KOPT-K1 (cell line): ENCODE measurements around the gene MTMR8.
"Not testable (repeated sequence)": the region's sequence is repeated elsewhere in the genome, so short reads cannot be mapped to it uniquely, and the experiment has no call there.

ENCODE experiments used
- H3K27ac ChIP-seq: fragments of 200-600 bp; sonication (generic); 2 replicates; pipeline ENCODE4 v1.5.1; 2016; ENCODE audit warnings: antibody characterized with exemption, mild to moderate bottlenecking, low read depth, low read length; ENCODE audit not compliant: poor library complexity, severe bottlenecking
- H3K36me3 ChIP-seq: fragments of 200-600 bp; sonication (generic); 2 replicates; pipeline ENCODE4 v1.5.1; 2017; ENCODE audit warnings: antibody characterized with exemption, mild to moderate bottlenecking, low read length, moderate library complexity; ENCODE audit not compliant: insufficient read depth
- H3K9me3 ChIP-seq: fragments of 200-600 bp; sonication (generic); 2 replicates; pipeline ENCODE4 v1.5.1; 2017; ENCODE audit warnings: antibody characterized with exemption, low read length, mild to moderate bottlenecking; ENCODE audit not compliant: insufficient read depth, poor library complexity, severe bottlenecking

Gene MTMR8

GRCh38 chrX:64394874-64395567 lies at the start of gene MTMR8:
Gene MTMR8, minus strand, starts transcription at chrX:64395452. Its CDS starts 89 bp downstream, at chrX:64395363.
- no peaks in the 10 kb centered on the region for H3K36me3 ChIP-seq
- no peaks in the 10 kb centered on the region for H3K9me3 ChIP-seq
- H3K27ac ChIP-seq: peak within 1 kb of the TSS; percentile 66

- H3K36me3 ChIP-seq: no peaks in the 10 kb centered on the region
- H3K9me3 ChIP-seq: no peaks in the 10 kb centered on the region
- H3K27ac ChIP-seq: no peak overlapping the region
These were observed 44.3 kb upstream of the MTMR8 start for GRCh38 chrX:64439551-64439950.

- Histone ChIP-seq H3K36me3 (no peaks in the 10 kb centered on the region), H3K27ac (no peak overlapping the region), H3K9me3 (peaks cover 6% of the 10 kb centered on the region)
These were observed 42.4 kb upstream of the MTMR8 start for GRCh38 chrX:64437665-64438064.

- Histone ChIP-seq H3K36me3 (no peaks in the 10 kb centered on the region), H3K27ac (no peak overlapping the region), H3K9me3 (peaks cover 9% of the 10 kb centered on the region)
These were observed 42.0 kb upstream of the MTMR8 start for GRCh38 chrX:64437218-64437617.

- no peaks in the 10 kb centered on the region for H3K36me3 ChIP-seq
- no peak overlapping the region for H3K27ac ChIP-seq
- H3K9me3 ChIP-seq: peaks cover 9% of the 10 kb centered on the region
These were observed 33.1 kb upstream of the MTMR8 start for GRCh38 chrX:64428371-64428770.

- H3K36me3 ChIP-seq: no peaks in the 10 kb centered on the region
- H3K9me3 ChIP-seq: peaks cover 4% of the 10 kb centered on the region
- no peak overlapping the region for H3K27ac ChIP-seq
These were observed 32.5 kb upstream of the MTMR8 start for GRCh38 chrX:64427787-64428186.

- no peaks in the 10 kb centered on the region for H3K9me3 ChIP-seq
- no peaks in the 10 kb centered on the region for H3K36me3 ChIP-seq
- H3K27ac ChIP-seq: no peak overlapping the region
These were observed 32.0 kb upstream of the MTMR8 start for GRCh38 chrX:64427281-64427680.

GRCh38 chrX:64409730-64410129 lies 14.5 kb upstream of the MTMR8 start:
- not testable (repeated sequence) for H3K36me3 ChIP-seq, H3K9me3 ChIP-seq

GRCh38 chrX:64398088-64398487 lies 2.8 kb upstream of the MTMR8 start:
- H3K9me3 ChIP-seq: no peaks in the 10 kb centered on the region
- H3K36me3 ChIP-seq: no peaks in the 10 kb centered on the region
- no peak overlapping the region for H3K27ac ChIP-seq

More at GRCh38 chrX:64409730-64410129, 14.5 kb upstream of the MTMR8 start:
- H3K27ac ChIP-seq: not testable (repeated sequence)

- H3K9me3 ChIP-seq: no peaks in the 10 kb centered on the region
- peak overlapping the region; percentile 66 for H3K27ac ChIP-seq
These were observed 297 bp upstream of the MTMR8 start for GRCh38 chrX:64395568-64395929.

GRCh38 chrX:64394059-64394873 lies 986 bp downstream of the MTMR8 start:
- peak overlapping the region; percentile 66 for H3K27ac ChIP-seq
- H3K9me3 ChIP-seq: no peaks in the 10 kb centered on the region
- H3K36me3 ChIP-seq: no peaks in the 10 kb centered on the region

More at GRCh38 chrX:64395568-64395929, 297 bp upstream of the MTMR8 start:
- no peaks in the 10 kb centered on the region for H3K36me3 ChIP-seq

- Histone ChIP-seq H3K9me3 (peaks cover 14% of the 10 kb centered on the region), H3K27ac (no peak overlapping the region), H3K36me3 (no peaks in the 10 kb centered on the region; the same call in 1 of the 2 replicates)
These were observed 5.8 kb downstream of the MTMR8 start for GRCh38 chrX:64389489-64389888.

- peaks cover 48% of the 10 kb centered on the region for H3K9me3 ChIP-seq
- H3K27ac ChIP-seq, H3K36me3 ChIP-seq: not testable (repeated sequence)
These were observed 14.5 kb downstream of the MTMR8 start for GRCh38 chrX:64380789-64381188.

GRCh38 chrX:64379924-64380323 lies 15.3 kb downstream of the MTMR8 start:
- H3K27ac ChIP-seq: no peak overlapping the region
- no peaks in the 10 kb centered on the region; the same call in 1 of the 2 replicates for H3K36me3 ChIP-seq
- H3K9me3 ChIP-seq: peaks cover 43% of the 10 kb centered on the region

- H3K36me3 ChIP-seq: no peaks in the 10 kb centered on the region; the same call in 1 of the 2 replicates
- H3K9me3 ChIP-seq: peaks cover 39% of the 10 kb centered on the region
- no peak overlapping the region for H3K27ac ChIP-seq
These were observed 17.5 kb downstream of the MTMR8 start for GRCh38 chrX:64377753-64378152.
